ENCODE measurements around the gene TFIP11.

- TF ChIP-seq CTCF (IDR thresholded peaks at IDR 0.05): no peak
- no peak for TF ChIP-seq EZH2 (IDR thresholded peaks at IDR 0.05)
These were observed 59.1 kb downstream of the TFIP11 start for GRCh38 chr22:26453216-26453615.
